Daoy (cell line): ENCODE measurements around the gene MLF2. TPM values are rescaled to one million over a fixed set of nuclear protein-coding genes. Genes with fewer than 3 reads are reported as not detected.

ENCODE experiments used
- DNase-seq: peaks from one replicate; pipeline ENCODE4 v3.0.0-alpha.2; 2015; ENCODE audit warnings: low read depth
- total RNA-seq: library from RNA; depleted of rRNA; stranded (reverse); fragments of >200 nt; shearing (Covaris generic); gene quantifications from 2 replicates; pipeline ENCODE4 v1.2.3, GENCODE V29; 2014

Gene MLF2
- total RNA-seq, 1 experiment from 2014 or later: 233 TPM

- DNase-seq: peak; percentile 94
Observed at GRCh38 chr12:6778574-6779550, 25.9 kb upstream of the MLF2 start.

- DNase-seq: peak; percentile 41
Observed at GRCh38 chr12:6778217-6778573, 25.3 kb upstream of the MLF2 start.

- no peak for DNase-seq
Observed at GRCh38 chr12:6777386-6777785, 24.4 kb upstream of the MLF2 start.

- DNase-seq: no peak
Observed at GRCh38 chr12:6775185-6776174, 22.5 kb upstream of the MLF2 start.

- DNase-seq: no peak
Observed at GRCh38 chr12:6774499-6775062, 21.6 kb upstream of the MLF2 start.

GRCh38 chr12:6773590-6774351 is 20.8 kb upstream of the MLF2 start:
- DNase-seq: no peak

- no peak for DNase-seq
Observed at GRCh38 chr12:6772726-6773589, 20.0 kb upstream of the MLF2 start.

GRCh38 chr12:6772331-6772695 is 19.4 kb upstream of the MLF2 start, which contains the start of gene LAG3:
Gene LAG3, plus strand, starts transcription at chr12:6772520. Its CDS starts 333 bp downstream, at chr12:6772853.
- no peak for DNase-seq

GRCh38 chr12:6771509-6772330 is 18.8 kb upstream of the MLF2 start:
- DNase-seq: no peak

GRCh38 chr12:6771091-6771495 is 18.2 kb upstream of the MLF2 start:
- DNase-seq: no peak

- no peak for DNase-seq
Observed at GRCh38 chr12:6770600-6770999, 17.7 kb upstream of the MLF2 start.

- no peak for DNase-seq
Observed at GRCh38 chr12:6770094-6770493, 17.2 kb upstream of the MLF2 start.

GRCh38 chr12:6769666-6770065 is 16.7 kb upstream of the MLF2 start:
- DNase-seq: no peak

- peak; percentile 32 for DNase-seq
Observed at GRCh38 chr12:6768990-6769389, 16.0 kb upstream of the MLF2 start.

- DNase-seq: peak; percentile 21
Observed at GRCh38 chr12:6768437-6768914, 15.5 kb upstream of the MLF2 start.

GRCh38 chr12:6767353-6768319 is 14.7 kb upstream of the MLF2 start:
- peak; percentile 49 for DNase-seq

GRCh38 chr12:6766651-6767349 is 13.9 kb upstream of the MLF2 start:
- peak; percentile 84 for DNase-seq
